Osteoblast (primary cell): ENCODE data around the gene ZNF486. TPM values are rescaled to one million over a fixed set of nuclear protein-coding genes. Genes with fewer than 3 reads are reported as not detected.
"Not testable (repeated sequence)": the region's sequence is repeated elsewhere in the genome, so short reads cannot be mapped to it uniquely, and the experiment has no call there.

Experiments
- DNase-seq: peaks from one replicate; pipeline ENCODE4 v3.0.0; 2011; ENCODE audit warnings: low spot score, mixed read lengths; ENCODE audit not compliant: insufficient read length; ENCODE audit errors: missing footprints
- H2AFZ ChIP-seq: 2 replicates; pipeline ENCODE4 v1.6.0; 2011; ENCODE audit warnings: mild to moderate bottlenecking, low read length
- H3K27ac ChIP-seq: 2 replicates; pipeline ENCODE4 v1.5.1; 2011; ENCODE audit warnings: mild to moderate bottlenecking, low read depth, low read length, moderate library complexity
- H3K27me3 ChIP-seq: 2 replicates; pipeline ENCODE4 v1.6.0; 2012; ENCODE audit warnings: mild to moderate bottlenecking, control low read depth, inconsistent platforms, low read length, moderate library complexity; ENCODE audit not compliant: insufficient read depth
- H3K36me3 ChIP-seq: 2 replicates; pipeline ENCODE4 v1.5.1; 2011; ENCODE audit warnings: mild to moderate bottlenecking, low read length, control low read depth, moderate library complexity; ENCODE audit not compliant: insufficient read depth
- H3K4me1 ChIP-seq: 2 replicates; pipeline ENCODE4 v1.5.1; 2011; ENCODE audit warnings: mild to moderate bottlenecking, low read length, control low read depth, moderate library complexity; ENCODE audit not compliant: insufficient read depth
- H3K4me2 ChIP-seq: 2 replicates; pipeline ENCODE4 v1.6.0; 2011; ENCODE audit warnings: mild to moderate bottlenecking, low read length; ENCODE audit not compliant: insufficient read depth
- H3K4me3 ChIP-seq: fragments of 200-600 bp; sonication (generic); 3 replicates; pipeline ENCODE4 v1.5.1; 2012; ENCODE audit warnings: mild to moderate bottlenecking, low read length, inconsistent platforms; ENCODE audit not compliant: insufficient read depth
- H3K79me2 ChIP-seq: 2 replicates; pipeline ENCODE4 v1.6.0; 2012; ENCODE audit warnings: mild to moderate bottlenecking, low read length, control low read depth, inconsistent platforms; ENCODE audit not compliant: insufficient read depth
- H3K9me3 ChIP-seq: 2 replicates; pipeline ENCODE4 v1.5.1; 2011; ENCODE audit warnings: low read depth, low read length, control low read depth
- H4K20me1 ChIP-seq: 2 replicates; pipeline ENCODE4 v1.6.0; 2012; ENCODE audit warnings: mild to moderate bottlenecking, low read length, control low read depth; ENCODE audit not compliant: insufficient read depth
- total RNA-seq: library from RNA; depleted of rRNA; stranded (reverse); fragments of >200 nt; gene quantifications from 2 replicates; pipeline ENCODE4 v1.2.3, GENCODE V29; 2012
- TF ChIP-seq, protein P1 (sequence below): IDR thresholded peaks from 2 replicates; pipeline ENCODE4 v1.5.1; 2011; ENCODE audit warnings: mild to moderate bottlenecking, low read depth, low read length, moderate library complexity; ENCODE audit errors: extremely low read depth

Gene ZNF486
- total RNA-seq, 1 donor = 7.2 TPM

DNA sequence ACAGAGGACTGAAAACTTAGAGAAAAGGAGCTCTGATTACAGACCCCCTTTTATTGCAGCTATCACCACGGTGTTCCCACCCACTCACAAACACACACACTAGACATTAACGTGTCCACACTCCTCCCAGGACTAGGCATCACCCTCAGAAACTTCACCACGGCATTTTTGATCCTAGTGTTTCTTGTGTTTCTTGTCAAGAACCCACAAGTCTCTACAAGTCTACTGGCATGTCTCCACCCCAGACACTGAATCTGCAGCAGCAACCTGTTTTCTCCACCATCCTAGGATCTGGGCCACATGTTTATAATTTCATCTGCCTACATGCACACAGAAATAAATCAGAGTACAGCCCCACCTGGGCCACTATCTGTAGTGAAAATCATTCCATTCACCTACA, 4.3 kb downstream of the ZNF486 start:
- Histone ChIP-seq H3K4me2 (no peak overlapping the region), H3K27ac (no peak overlapping the region), H3K27me3 (no peaks in the 10 kb centered on the region), H3K9me3 (no peaks in the 10 kb centered on the region), H3K4me1 (peaks cover 2% of the 10 kb centered on the region), H3K36me3 (peaks cover 10% of the 10 kb centered on the region), H4K20me1 (no peaks in the 10 kb centered on the region), H3K79me2 (peaks cover 51% of the 10 kb centered on the region), H2AFZ (no peak overlapping the region), H3K4me3 (no peak overlapping the region)
- no peak for DNase-seq
- TF ChIP-seq, protein P1, sequence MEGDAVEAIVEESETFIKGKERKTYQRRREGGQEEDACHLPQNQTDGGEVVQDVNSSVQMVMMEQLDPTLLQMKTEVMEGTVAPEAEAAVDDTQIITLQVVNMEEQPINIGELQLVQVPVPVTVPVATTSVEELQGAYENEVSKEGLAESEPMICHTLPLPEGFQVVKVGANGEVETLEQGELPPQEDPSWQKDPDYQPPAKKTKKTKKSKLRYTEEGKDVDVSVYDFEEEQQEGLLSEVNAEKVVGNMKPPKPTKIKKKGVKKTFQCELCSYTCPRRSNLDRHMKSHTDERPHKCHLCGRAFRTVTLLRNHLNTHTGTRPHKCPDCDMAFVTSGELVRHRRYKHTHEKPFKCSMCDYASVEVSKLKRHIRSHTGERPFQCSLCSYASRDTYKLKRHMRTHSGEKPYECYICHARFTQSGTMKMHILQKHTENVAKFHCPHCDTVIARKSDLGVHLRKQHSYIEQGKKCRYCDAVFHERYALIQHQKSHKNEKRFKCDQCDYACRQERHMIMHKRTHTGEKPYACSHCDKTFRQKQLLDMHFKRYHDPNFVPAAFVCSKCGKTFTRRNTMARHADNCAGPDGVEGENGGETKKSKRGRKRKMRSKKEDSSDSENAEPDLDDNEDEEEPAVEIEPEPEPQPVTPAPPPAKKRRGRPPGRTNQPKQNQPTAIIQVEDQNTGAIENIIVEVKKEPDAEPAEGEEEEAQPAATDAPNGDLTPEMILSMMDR = no peak

DNA sequence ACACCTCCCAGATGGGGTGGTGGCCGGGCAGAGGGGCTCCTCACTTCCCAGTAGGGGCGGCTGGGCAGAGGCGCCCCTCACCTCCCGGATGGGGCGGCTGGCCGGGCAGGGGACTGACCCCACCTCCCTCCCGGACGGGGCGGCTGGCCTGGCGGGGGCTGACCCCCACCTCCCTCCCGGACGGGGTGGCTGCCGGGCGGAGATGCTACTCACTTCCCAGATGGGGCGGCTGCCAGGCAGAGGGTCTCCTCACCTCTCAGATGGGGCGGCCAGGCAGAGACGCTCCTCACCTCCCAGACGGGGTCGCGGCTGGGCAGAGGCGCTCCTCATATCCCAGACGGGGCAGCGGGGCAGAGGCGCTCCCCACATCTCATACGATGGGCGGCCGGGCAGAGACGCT, 8.8 kb downstream of the ZNF486 start:
- H3K4me1 ChIP-seq, H3K27me3 ChIP-seq, H3K27ac ChIP-seq, DNase-seq, H3K4me3 ChIP-seq, H4K20me1 ChIP-seq, H2AFZ ChIP-seq, H3K9me3 ChIP-seq, H3K36me3 ChIP-seq, H3K4me2 ChIP-seq: not testable (repeated sequence)
- peaks cover 31% of the 10 kb centered on the region for H3K79me2 ChIP-seq

DNA sequence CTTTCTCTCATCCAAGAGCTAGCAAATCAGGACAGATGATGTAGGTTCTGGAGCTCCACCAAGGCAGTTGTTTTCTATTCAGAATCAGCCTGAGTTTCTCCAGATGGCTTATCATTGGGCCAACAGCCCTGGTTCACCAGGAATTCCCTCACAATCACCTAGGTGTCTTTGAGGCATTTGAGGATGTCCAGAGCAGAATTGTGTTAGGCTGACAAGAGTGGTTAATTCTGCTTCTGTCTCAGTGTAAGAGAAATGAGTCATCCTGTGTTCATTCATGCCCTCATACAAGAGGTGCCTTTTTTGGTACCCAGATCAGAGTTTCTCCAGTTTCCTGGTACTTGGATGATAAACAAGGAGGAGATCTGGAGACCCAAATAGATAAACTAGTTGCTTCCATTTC, 12.9 kb downstream of the ZNF486 start:
- not testable (repeated sequence) for DNase-seq, H3K4me3 ChIP-seq, H3K27me3 ChIP-seq, H4K20me1 ChIP-seq, H3K79me2 ChIP-seq, H3K4me2 ChIP-seq, H2AFZ ChIP-seq, H3K36me3 ChIP-seq, H3K27ac ChIP-seq, H3K4me1 ChIP-seq, H3K9me3 ChIP-seq

DNA sequence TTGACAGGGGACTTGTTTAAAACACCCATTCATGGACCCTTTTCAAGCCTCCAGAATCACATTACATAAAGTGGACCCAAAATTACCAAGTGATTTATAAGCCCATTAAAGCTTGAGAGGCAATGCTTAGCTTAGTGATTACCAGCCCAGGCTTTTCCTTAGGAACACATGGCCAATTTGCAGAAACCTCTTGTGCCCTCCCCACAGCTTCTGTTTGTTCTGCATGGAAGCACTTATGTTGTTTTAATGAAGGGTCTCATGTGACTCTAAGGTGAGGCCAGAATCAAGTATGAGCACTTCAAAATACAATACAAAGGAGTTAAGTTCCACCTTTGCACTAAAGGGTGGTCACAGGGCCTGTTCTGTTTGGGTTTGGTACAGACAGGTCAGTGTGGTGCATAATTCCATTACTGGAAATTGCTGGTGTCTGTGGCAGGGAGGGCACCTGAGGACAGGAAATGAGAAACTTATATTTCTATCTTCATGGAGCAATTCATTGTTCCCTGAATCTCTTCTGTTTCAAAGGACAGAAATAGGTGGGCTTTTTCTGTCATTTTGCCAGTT, 15.3 kb downstream of the ZNF486 start:
- Histone ChIP-seq H3K79me2 (peaks cover under 1% of the 10 kb centered on the region), H3K36me3 (peaks cover 13% of the 10 kb centered on the region), H3K4me1 (no peaks in the 10 kb centered on the region), H3K4me3 (no peak overlapping the region), H2AFZ (no peak overlapping the region), H3K27ac (no peak overlapping the region), H3K27me3 (no peaks in the 10 kb centered on the region), H3K4me2 (no peak overlapping the region), H3K9me3 (no peaks in the 10 kb centered on the region), H4K20me1 (peaks cover 4% of the 10 kb centered on the region)
- DNase-seq = no peak
- TF ChIP-seq, protein P1 = no peak

DNA sequence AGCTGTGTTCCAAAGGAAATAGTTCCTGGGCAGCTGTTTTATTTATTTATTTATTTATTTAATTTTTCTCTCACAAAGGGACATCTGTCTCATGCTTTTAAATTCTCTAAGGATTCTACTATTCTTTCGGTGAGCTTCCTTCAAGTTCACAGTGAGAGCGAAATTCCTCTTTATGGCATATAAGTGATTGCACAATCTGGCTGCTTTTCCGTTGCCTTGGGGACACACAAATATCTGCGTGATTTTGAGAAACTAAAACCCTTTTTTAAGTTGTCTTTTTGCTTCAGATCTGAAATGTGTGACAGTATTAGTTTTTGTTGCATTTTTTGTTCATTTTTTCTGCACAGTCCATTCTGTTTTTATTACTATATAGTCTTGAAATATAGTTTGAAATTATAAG, 19.2 kb downstream of the ZNF486 start:
- DNase-seq = no peak
- Histone ChIP-seq H3K4me2 (no peak overlapping the region), H3K9me3 (no peaks in the 10 kb centered on the region), H3K27ac (no peak overlapping the region), H2AFZ (no peak overlapping the region), H3K4me3 (no peak overlapping the region), H4K20me1 (no peaks in the 10 kb centered on the region), H3K27me3 (no peaks in the 10 kb centered on the region), H3K4me1 (no peaks in the 10 kb centered on the region), H3K79me2 (no peaks in the 10 kb centered on the region), H3K36me3 (peaks cover 36% of the 10 kb centered on the region)
- TF ChIP-seq, protein P1 = no peak
